Mesenchymal stem cell (in vitro differentiated cells and primary cell): ENCODE measurements around the gene VGLL4.
A peak's percentile ranks its signal among the peaks of the same experiment; 100 is the strongest.
"Not testable (repeated sequence)": the region's sequence is repeated elsewhere in the genome, so short reads cannot be mapped to it uniquely, and the experiment has no call there.

ENCODE experiments used
- DNase-seq: peaks from one replicate; pipeline ENCODE4 v3.0.0-alpha.2; 2013
- H2AFZ ChIP-seq: one replicate; pipeline ENCODE4 v1.6.1; 2013; ENCODE audit warnings: low read depth, mild to moderate bottlenecking, control low read depth, inconsistent platforms, low read length, moderate library complexity
- H2AK5ac ChIP-seq: 2 replicates; pipeline ENCODE4 v1.6.1; 2013; ENCODE audit warnings: low read length, moderate library complexity, mild to moderate bottlenecking, inconsistent platforms; ENCODE audit not compliant: severe bottlenecking
- H2BK120ac ChIP-seq: one replicate; pipeline ENCODE4 v1.6.1; 2013; ENCODE audit warnings: low read depth, mild to moderate bottlenecking, inconsistent platforms, low read length, moderate library complexity
- H2BK12ac ChIP-seq, 2 experiments: one replicate each; pipeline ENCODE4 v1.6.1; 2013; ENCODE audit warnings: inconsistent platforms in 2 of 2, low read length in 2 of 2, mild to moderate bottlenecking in 2 of 2, moderate library complexity in 2 of 2, control low read depth in 1 of 2
- H2BK15ac ChIP-seq: one replicate; pipeline ENCODE4 v1.6.1; 2013; ENCODE audit warnings: mild to moderate bottlenecking, low read depth, inconsistent platforms; ENCODE audit not compliant: poor library complexity, severe bottlenecking
- H2BK5ac ChIP-seq: 2 replicates; pipeline ENCODE4 v1.6.1; 2013; ENCODE audit warnings: low read depth, mild to moderate bottlenecking, low read length, control low read depth, inconsistent platforms; ENCODE audit not compliant: poor library complexity, severe bottlenecking
- H3K14ac ChIP-seq, 2 experiments: one replicate each; pipeline ENCODE4 v1.6.1; 2013; ENCODE audit warnings: inconsistent platforms in 2 of 2, low read length in 2 of 2, control low read depth in 1 of 2, mild to moderate bottlenecking in 1 of 2, moderate library complexity in 1 of 2
- H3K18ac ChIP-seq, 2 experiments: one replicate each; pipeline ENCODE4 v1.6.1; 2013; ENCODE audit warnings: inconsistent platforms in 2 of 2, low read length in 2 of 2, control low read depth in 1 of 2, low read depth in 1 of 2, mild to moderate bottlenecking in 1 of 2
- H3K23ac ChIP-seq, 2 experiments: one replicate each; pipeline ENCODE4 v1.6.1; 2013; ENCODE audit warnings: inconsistent platforms in 2 of 2, low read length in 2 of 2, mild to moderate bottlenecking in 2 of 2, moderate library complexity in 2 of 2, control low read depth in 1 of 2
- H3K27ac ChIP-seq: 2 replicates; pipeline ENCODE4 v1.5.1; 2013; ENCODE audit warnings: mild to moderate bottlenecking, moderate library complexity, low read length, control low read depth, inconsistent platforms; ENCODE audit not compliant: poor library complexity, severe bottlenecking
- H3K27me3 ChIP-seq, 2 experiments: 2 replicates each; pipeline versions ENCODE4 v1.6.1 to v1.7.0; 2013; ENCODE audit warnings: low read length in 2 of 2, mild to moderate bottlenecking in 2 of 2, moderate library complexity in 2 of 2, control low read depth in 1 of 2, inconsistent platforms in 1 of 2; ENCODE audit not compliant: control insufficient read depth in 1 of 2, insufficient read depth in 1 of 2
- H3K36me3 ChIP-seq, 2 experiments: 2 replicates each; pipeline versions ENCODE4 v1.6.1 to v1.7.0; 2013; ENCODE audit warnings: low read length in 2 of 2, control low read depth in 1 of 2, inconsistent platforms in 1 of 2, low read depth in 1 of 2, mild to moderate bottlenecking in 1 of 2; ENCODE audit not compliant: insufficient read depth in 2 of 2, control insufficient read depth in 1 of 2
- H3K4ac ChIP-seq, 2 experiments: one replicate each; pipeline ENCODE4 v1.6.1; 2013; ENCODE audit warnings: inconsistent platforms in 2 of 2, low read length in 2 of 2, mild to moderate bottlenecking in 2 of 2, moderate library complexity in 2 of 2, control low read depth in 1 of 2, low read depth in 1 of 2
- H3K4me1 ChIP-seq: 2 replicates; pipeline ENCODE4 v1.6.1; 2013; ENCODE audit warnings: low read depth, low read length, control low read depth; ENCODE audit not compliant: control insufficient read depth, insufficient read depth
- H3K4me2 ChIP-seq: 2 replicates; pipeline ENCODE4 v1.6.1; 2013; ENCODE audit warnings: low read length, mild to moderate bottlenecking, inconsistent platforms; ENCODE audit not compliant: poor library complexity, severe bottlenecking
- H3K4me3 ChIP-seq, 2 experiments: 2 replicates each; pipeline versions ENCODE4 v1.5.1 to v1.7.0; 2013; ENCODE audit warnings: low read length in 2 of 2, mild to moderate bottlenecking in 2 of 2, control low read depth in 1 of 2, low read depth in 1 of 2; ENCODE audit not compliant: insufficient read depth in 1 of 2
- H3K79me1 ChIP-seq: replicated peaks from 2 replicates; pipeline ENCODE4 v1.6.1; 2013; ENCODE audit warnings: mild to moderate bottlenecking, control low read depth, low read length, inconsistent platforms; ENCODE audit not compliant: poor library complexity, severe bottlenecking
- H3K9ac ChIP-seq: 2 replicates; pipeline ENCODE4 v1.7.0; 2013; ENCODE audit warnings: mild to moderate bottlenecking, low read length, moderate library complexity
- H3K9me3 ChIP-seq: 2 replicates; pipeline ENCODE4 v1.7.0; 2013; ENCODE audit warnings: mild to moderate bottlenecking, low read length; ENCODE audit not compliant: control insufficient read depth
- H4K8ac ChIP-seq: one replicate; pipeline ENCODE4 v1.6.1; 2013; ENCODE audit warnings: inconsistent platforms, mild to moderate bottlenecking, low read length, moderate library complexity
- H4K91ac ChIP-seq: one replicate; pipeline ENCODE4 v1.6.1; 2013; ENCODE audit warnings: mild to moderate bottlenecking, low read length, inconsistent platforms
- WGBS: methylation state at CpG from one replicate; pipeline ENCODE4 v1.1.7; 2013; ENCODE audit warnings: mixed read lengths; 5-methylcytosine and 5-hydroxymethylcytosine counted together

The VGLL4 gene

GRCh38 chr3:11689749-11690148 lies 46.0 kb upstream of the VGLL4 start:
- Histone ChIP-seq H3K9ac (no peak overlapping the region), H3K23ac (no peak overlapping the region), H3K79me1 (peaks cover 19% of the 10 kb centered on the region), H3K18ac (no peak overlapping the region), H2AK5ac (peak overlapping the region; percentile 27), H3K4ac (no peak overlapping the region), H3K4me1 (peaks cover 5% of the 10 kb centered on the region), H2BK15ac (no peak overlapping the region), H3K27me3 (no peaks in the 10 kb centered on the region), H3K36me3 (peaks cover 0 to 9% of the 10 kb centered on the region in 2 experiments), H3K9me3 (no peaks in the 10 kb centered on the region), H2BK12ac (no peak overlapping the region), H2AFZ (no peak overlapping the region), H2BK120ac (no peak overlapping the region), H3K14ac (no peak overlapping the region), H3K27ac (no peak overlapping the region), H3K4me2 (no peak overlapping the region), H2BK5ac (no peak overlapping the region), H3K4me3 (no peak overlapping the region), H4K91ac (no peak overlapping the region), H4K8ac (no peak overlapping the region)
- DNase-seq: no peak
- 87% methylated on average over 7 of the region's 8 CpGs for WGBS

DNA sequence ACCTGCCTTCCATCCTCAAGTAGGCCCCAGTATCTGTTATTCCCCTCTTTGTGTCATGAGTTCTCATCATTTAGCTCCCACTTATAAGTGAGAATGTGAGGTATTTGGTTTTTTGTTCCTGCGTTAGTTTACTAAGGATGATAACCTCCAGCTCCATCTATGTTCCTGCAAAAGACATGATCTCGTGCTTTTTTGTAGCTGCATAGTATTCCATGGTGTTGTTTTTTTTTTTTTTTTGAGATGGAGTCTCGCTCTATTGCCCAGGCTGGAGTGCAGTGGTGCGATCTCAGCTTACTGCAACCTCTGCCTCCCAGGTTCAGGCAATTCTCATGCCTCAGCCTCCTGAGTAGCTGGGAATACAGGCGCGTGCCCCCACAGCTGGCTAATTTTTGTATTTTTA lies 41.3 kb upstream of the VGLL4 start:
- H2BK12ac ChIP-seq, H3K14ac ChIP-seq, H2BK15ac ChIP-seq, H3K4me1 ChIP-seq, H3K36me3 ChIP-seq, H3K27ac ChIP-seq, H2AFZ ChIP-seq, H3K27me3 ChIP-seq, H3K4me2 ChIP-seq, H3K23ac ChIP-seq, H4K8ac ChIP-seq, H3K4me3 ChIP-seq, H2AK5ac ChIP-seq, H2BK5ac ChIP-seq, H3K18ac ChIP-seq, H3K9ac ChIP-seq, DNase-seq, H2BK120ac ChIP-seq, H3K9me3 ChIP-seq, H4K91ac ChIP-seq, H3K4ac ChIP-seq: not testable (repeated sequence)
- 100% methylated on average over 6 of the region's 6 CpGs for whole genome bisulfite sequencing
- H3K79me1 ChIP-seq: peaks cover 22% of the 10 kb centered on the region

DNA sequence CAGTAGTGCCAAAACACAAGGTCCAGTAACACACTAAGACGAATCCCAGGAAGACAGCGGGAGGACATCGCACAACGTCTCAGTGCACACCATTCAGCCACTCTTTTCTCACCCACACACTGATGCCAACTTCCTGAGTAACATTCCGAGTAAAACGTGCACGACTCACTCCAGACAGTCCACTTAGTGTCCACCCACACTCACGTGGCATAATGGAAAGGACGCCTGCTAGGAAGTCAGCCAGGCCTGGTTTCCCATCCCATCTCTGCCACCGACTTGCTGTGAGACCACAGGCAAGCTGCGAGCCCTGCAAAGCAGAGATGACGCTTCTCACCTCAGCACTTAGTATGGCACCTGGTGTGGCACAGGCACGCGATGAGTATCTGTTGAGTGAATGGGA lies 36.8 kb upstream of the VGLL4 start:
- Histone ChIP-seq H2BK5ac (no peak overlapping the region), H3K4me1 (peaks cover 2% of the 10 kb centered on the region), H2BK15ac (no peak overlapping the region), H3K4me3 (no peak overlapping the region), H3K23ac (peak overlapping the region in 1 of 2 experiments; percentile 48), H2BK120ac (no peak overlapping the region), H4K8ac (no peak overlapping the region), H3K9me3 (no peaks in the 10 kb centered on the region), H2BK12ac (no peak overlapping the region), H3K14ac (peak overlapping the region in 1 of 2 experiments; percentile 57), H3K79me1 (peaks cover 22% of the 10 kb centered on the region), H3K4ac (no peak overlapping the region), H3K18ac (no peak overlapping the region), H3K4me2 (no peak overlapping the region), H2AK5ac (no peak overlapping the region), H2AFZ (no peak overlapping the region), H3K27ac (no peak overlapping the region), H3K9ac (no peak overlapping the region), H4K91ac (peak overlapping the region; percentile 90), H3K36me3 (peaks cover 0 to 6% of the 10 kb centered on the region in 2 experiments), H3K27me3 (no peaks in the 10 kb centered on the region)
- DNase-seq: no peak
- 88% methylated on average over 14 of the region's 14 CpGs for WGBS

DNA sequence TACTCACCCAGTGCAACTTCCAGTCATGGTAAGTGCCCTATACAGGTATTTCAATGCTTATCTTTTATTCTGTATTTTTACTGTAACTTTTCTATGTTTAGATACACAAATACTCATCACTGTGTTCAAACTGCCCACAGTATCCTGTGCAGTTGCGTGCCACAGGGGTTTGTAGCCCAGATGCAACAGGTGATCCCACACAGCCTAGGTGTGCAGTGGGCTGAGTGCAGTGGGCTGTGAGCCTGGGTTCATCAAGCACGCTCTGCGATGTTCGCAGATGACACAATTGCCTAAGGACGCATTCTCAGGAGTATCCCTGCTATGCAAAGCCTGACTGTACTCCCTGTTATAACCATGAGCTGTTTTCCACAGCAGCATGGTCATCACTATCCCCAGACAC lies 36.2 kb upstream of the VGLL4 start:
- Histone ChIP-seq H3K4ac (no peak overlapping the region), H3K79me1 (peaks cover 22% of the 10 kb centered on the region), H3K9ac (no peak overlapping the region), H3K18ac (no peak overlapping the region), H3K23ac (no peak overlapping the region), H3K4me1 (peaks cover 2% of the 10 kb centered on the region), H3K27ac (no peak overlapping the region), H2AK5ac (no peak overlapping the region), H2AFZ (no peak overlapping the region), H3K4me2 (no peak overlapping the region), H4K8ac (no peak overlapping the region), H3K27me3 (no peaks in the 10 kb centered on the region), H3K9me3 (no peaks in the 10 kb centered on the region), H3K14ac (no peak overlapping the region), H3K36me3 (peaks cover 0 to 6% of the 10 kb centered on the region in 2 experiments), H4K91ac (peak overlapping the region; percentile 80), H2BK12ac (no peak overlapping the region), H3K4me3 (no peak overlapping the region), H2BK120ac (no peak overlapping the region), H2BK15ac (no peak overlapping the region), H2BK5ac (no peak overlapping the region)
- DNase-seq: no peak
- 92% methylated on average over 5 of the region's 5 CpGs for WGBS
